ENCODE results near the gene CPT1C. TPM values are rescaled to one million over a fixed set of nuclear protein-coding genes. Genes with fewer than 3 reads are reported as not detected.

Gene CPT1C
- polyA plus RNA-seq, 1 donor (not counting 4 experiments of a cell fraction or from before 2014, with no cell fraction given) = 0.41 TPM

- H3K9ac ChIP-seq (ENCODE audit: control insufficient read depth, extremely low read depth, insufficient read depth, low read length) = no peak overlapping the region
- FAIRE-seq = no peak
- H3K27me3 ChIP-seq (ENCODE audit: control insufficient read depth, extremely low read depth, insufficient read depth, low read length) = no peaks in the 10 kb centered on the region
- H3K27ac ChIP-seq (ENCODE audit: control insufficient read depth, insufficient read depth, low read length) = no peak overlapping the region
- H3K9me3 ChIP-seq (ENCODE audit: control insufficient read depth, low read depth, low read length) = no peaks in the 10 kb centered on the region
- dilution Hi-C loops (cut with MboI; ENCODE audit: extremely low pct_ligation_motif_present, low sequenced_read_pairs) = no loop called here
- no peaks in the 10 kb centered on the region for H3K9me1 ChIP-seq (ENCODE audit: control insufficient read depth, extremely low read depth, insufficient read depth, low read length)
- no peak for DNase-seq (ENCODE audit: low read depth, low spot score)
- TF ChIP-seq CTCF (optimal IDR thresholded peaks at IDR 0.05 in 1 of 3, IDR thresholded peaks at IDR 0.05 in 1 of 3, conservative IDR thresholded peaks at IDR 0.05 in 1 of 3; ENCODE audit: extremely low read depth in 1 of 3, insufficient read depth in 2 of 3, low read length in 3 of 3) (no peak), EZH2 (IDR thresholded peaks at IDR 0.05; ENCODE audit: low read length) (no peak)
- no peak overlapping the region for H3K4me2 ChIP-seq (ENCODE audit: control insufficient read depth, extremely low read depth, insufficient read depth, low read depth, low read length)
- H2AFZ ChIP-seq (ENCODE audit: control insufficient read depth, low read length) = no peak overlapping the region
- H3K36me3 ChIP-seq (ENCODE audit: control insufficient read depth in 2 of 2, extremely low read depth in 1 of 2, insufficient read depth in 2 of 2, low read length in 2 of 2) = peaks cover 44 to 45% of the 10 kb centered on the region in 2 experiments
- no peaks in the 10 kb centered on the region for H3K4me1 ChIP-seq (ENCODE audit: control insufficient read depth, extremely low read depth, insufficient read depth, low read length)
- H3K4me3 ChIP-seq (ENCODE audit: control insufficient read depth in 2 of 3, extremely low read depth in 1 of 3, insufficient read depth in 2 of 3, low read depth in 1 of 3, low read length in 3 of 3) = no peak overlapping the region
- peaks cover 32% of the 10 kb centered on the region for H3K79me2 ChIP-seq (ENCODE audit: control insufficient read depth, insufficient read depth, low read length)
- H4K20me1 ChIP-seq (ENCODE audit: control insufficient read depth, extremely low read depth, insufficient read depth, low read length) = peaks cover 9% of the 10 kb centered on the region
Measured at GRCh38 chr19:49653466-49653806, 37.5 kb upstream of the CPT1C start.

- FAIRE-seq (no peak), DNase-seq (ENCODE audit: low read depth, low spot score) (no peak)
- Histone ChIP-seq H3K4me3 (ENCODE audit: control insufficient read depth in 2 of 3, extremely low read depth in 1 of 3, insufficient read depth in 2 of 3, low read depth in 1 of 3, low read length in 3 of 3) (no peak overlapping the region), H3K9ac (ENCODE audit: control insufficient read depth, extremely low read depth, insufficient read depth, low read length) (no peak overlapping the region), H3K27ac (ENCODE audit: control insufficient read depth, insufficient read depth, low read length) (no peak overlapping the region), H3K27me3 (ENCODE audit: control insufficient read depth, extremely low read depth, insufficient read depth, low read length) (no peaks in the 10 kb centered on the region), H3K9me1 (ENCODE audit: control insufficient read depth, extremely low read depth, insufficient read depth, low read length) (no peaks in the 10 kb centered on the region), H4K20me1 (ENCODE audit: control insufficient read depth, extremely low read depth, insufficient read depth, low read length) (peaks cover 5% of the 10 kb centered on the region), H2AFZ (ENCODE audit: control insufficient read depth, low read length) (no peak overlapping the region), H3K79me2 (ENCODE audit: control insufficient read depth, insufficient read depth, low read length) (peaks cover 25% of the 10 kb centered on the region), H3K9me3 (ENCODE audit: control insufficient read depth, low read depth, low read length) (no peaks in the 10 kb centered on the region), H3K4me1 (ENCODE audit: control insufficient read depth, extremely low read depth, insufficient read depth, low read length) (no peaks in the 10 kb centered on the region), H3K36me3 (ENCODE audit: control insufficient read depth in 2 of 2, extremely low read depth in 1 of 2, insufficient read depth in 2 of 2, low read length in 2 of 2) (peaks cover 48 to 52% of the 10 kb centered on the region in 2 experiments), H3K4me2 (ENCODE audit: control insufficient read depth, extremely low read depth, insufficient read depth, low read depth, low read length) (no peak overlapping the region)
- no peak for TF ChIP-seq CTCF (optimal IDR thresholded peaks at IDR 0.05 in 1 of 3, IDR thresholded peaks at IDR 0.05 in 1 of 3, conservative IDR thresholded peaks at IDR 0.05 in 1 of 3; ENCODE audit: extremely low read depth in 1 of 3, insufficient read depth in 2 of 3, low read length in 3 of 3)
- no peak for TF ChIP-seq EZH2 (IDR thresholded peaks at IDR 0.05; ENCODE audit: low read length)
- dilution Hi-C loops (cut with MboI; ENCODE audit: extremely low pct_ligation_motif_present, low sequenced_read_pairs) = no loop called here
Measured at GRCh38 chr19:49654581-49654980, 36.3 kb upstream of the CPT1C start.

All from keratinocyte (primary cell).